ENCODE measurements around the gene NFKBIB.

- TF ChIP-seq CTCF (IDR thresholded peaks at IDR 0.05; ENCODE audit: low read depth, low read length) = no peak
- TF ChIP-seq EZH2phosphoT487 (IDR thresholded peaks at IDR 0.05; ENCODE audit: low read depth) = no peak
Measured at GRCh38 chr19:38867171-38867780, 32.5 kb upstream of the NFKBIB start.
